GM12874 (cell line): ENCODE results near the gene SURF6.

Experiments used
- CTCF ChIP-seq: IDR thresholded peaks from 2 replicates; pipeline ENCODE4 v1.5.1; 2011; ENCODE audit warnings: low read depth, mild to moderate bottlenecking, control low read depth, low read length, moderate library complexity; ENCODE audit not compliant: insufficient read depth

Gene SURF6

GRCh38 chr9:133357656-133358055, 21.7 kb upstream of the SURF6 start:
- TF ChIP-seq CTCF, result no peak

- 0 out of 2 replicates have a peak, but pooled peaks have one; percentile 21 for TF ChIP-seq CTCF
These were observed 20.6 kb upstream of the SURF6 start, which contains the start of the genes SURF1 and SURF2 for GRCh38 chr9:133356391-133357091. Gene SURF1, minus strand, starts transcription at chr9:133356487. Its CDS starts 34 bp downstream, at chr9:133356453. Gene SURF2, plus strand, starts transcription at chr9:133356550. Its CDS starts 43 bp downstream, at chr9:133356593.

- 0 out of 2 replicates have a peak, but pooled peaks have one; percentile 6 for TF ChIP-seq CTCF
These were observed 19.9 kb upstream of the SURF6 start for GRCh38 chr9:133355881-133356357.

GRCh38 chr9:133354766-133355165, 18.8 kb upstream of the SURF6 start:
- no peak for TF ChIP-seq CTCF

GRCh38 chr9:133353548-133353947, 17.6 kb upstream of the SURF6 start:
- TF ChIP-seq CTCF, result no peak

- TF ChIP-seq CTCF, result no peak
These were observed 16.8 kb upstream of the SURF6 start for GRCh38 chr9:133352635-133353340.

GRCh38 chr9:133351908-133352634, 16.1 kb upstream of the SURF6 start:
- peak; percentile 79 for TF ChIP-seq CTCF
